ENCODE data around the gene RARG. TPM values are rescaled to one million over a fixed set of nuclear protein-coding genes. Genes with fewer than 3 reads are reported as not detected.

The RARG gene
- total RNA-seq, 1 donor from 2014 or later: 6.1 TPM

- Histone ChIP-seq H3K4me3 (ENCODE audit: low read depth, low read length) (no peak overlapping the region), H3K27me3 (ENCODE audit: control insufficient read depth, insufficient read depth, low read length) (peaks cover 3% of the 10 kb centered on the region), H3K36me3 (ENCODE audit: control insufficient read depth, insufficient read depth, low read length) (no peaks in the 10 kb centered on the region)
- no peak for TF ChIP-seq CTCF (IDR thresholded peaks at IDR 0.05; ENCODE audit: insufficient read depth, low read length, poor library complexity, severe bottlenecking)
- DNase-seq (ENCODE audit: low read depth): no peak
Measured at GRCh38 chr12:53196486-53196885, 35.5 kb downstream of the RARG start.

DNA sequence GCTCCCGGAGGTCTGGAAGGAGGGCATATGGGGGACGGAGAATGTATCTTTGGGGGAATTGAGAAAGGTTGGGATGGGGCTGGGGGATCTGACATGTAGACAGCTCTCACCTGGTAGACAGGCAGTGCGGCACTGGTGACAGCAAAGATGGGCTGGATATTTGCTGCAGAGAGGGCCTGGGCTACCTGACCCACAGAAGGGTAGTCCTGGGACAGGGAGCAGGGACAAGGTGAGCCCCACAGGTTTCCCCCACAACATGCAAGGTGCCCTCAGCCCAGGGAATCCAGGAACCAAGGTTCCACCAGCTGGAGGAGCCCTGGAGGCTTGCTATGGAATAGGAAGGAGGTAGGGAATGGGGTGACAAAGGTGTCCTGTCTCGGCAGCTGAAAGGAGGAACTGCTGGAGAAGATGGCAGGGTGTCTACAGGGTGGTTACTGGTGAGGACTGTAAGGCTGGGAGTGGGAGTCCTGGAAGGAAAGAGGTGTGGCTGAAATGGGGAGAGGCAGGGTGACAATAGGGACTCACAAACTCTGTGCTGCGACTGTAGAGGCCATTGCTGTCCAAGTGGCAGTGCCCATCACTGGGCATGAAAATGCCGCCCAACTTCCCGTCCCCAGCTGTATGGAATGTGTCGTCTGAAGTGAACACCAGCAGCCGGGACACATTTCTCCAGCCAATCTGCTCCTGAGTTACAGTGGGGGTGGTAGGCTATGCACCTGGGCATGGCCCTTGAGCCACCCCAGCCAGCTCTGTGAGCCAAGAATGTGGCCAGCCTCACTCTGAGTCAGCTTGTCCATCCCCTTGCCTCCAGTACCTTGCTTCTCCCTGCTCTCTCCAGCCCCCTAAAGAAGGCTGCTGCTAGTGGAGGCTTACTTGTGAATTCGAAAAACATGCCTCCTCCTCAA is 36.2 kb downstream of the RARG start:
- no peak for DNase-seq (ENCODE audit: low read depth)
- TF ChIP-seq CTCF (IDR thresholded peaks at IDR 0.05; ENCODE audit: insufficient read depth, low read length, poor library complexity, severe bottlenecking): no peak
- Histone ChIP-seq H3K27me3 (ENCODE audit: control insufficient read depth, insufficient read depth, low read length) (peaks cover 3% of the 10 kb centered on the region), H3K36me3 (ENCODE audit: control insufficient read depth, insufficient read depth, low read length) (peaks cover 1% of the 10 kb centered on the region), H3K4me3 (ENCODE audit: low read depth, low read length) (no peak overlapping the region)

GRCh38 chr12:53194973-53195372 is 37.0 kb downstream of the RARG start:
- TF ChIP-seq CTCF (IDR thresholded peaks at IDR 0.05; ENCODE audit: insufficient read depth, low read length, poor library complexity, severe bottlenecking): no peak
- Histone ChIP-seq H3K4me3 (ENCODE audit: low read depth, low read length) (no peak overlapping the region), H3K36me3 (ENCODE audit: control insufficient read depth, insufficient read depth, low read length) (peaks cover 1% of the 10 kb centered on the region), H3K27me3 (ENCODE audit: control insufficient read depth, insufficient read depth, low read length) (peaks cover 3% of the 10 kb centered on the region)
- DNase-seq (ENCODE audit: low read depth): no peak

DNA sequence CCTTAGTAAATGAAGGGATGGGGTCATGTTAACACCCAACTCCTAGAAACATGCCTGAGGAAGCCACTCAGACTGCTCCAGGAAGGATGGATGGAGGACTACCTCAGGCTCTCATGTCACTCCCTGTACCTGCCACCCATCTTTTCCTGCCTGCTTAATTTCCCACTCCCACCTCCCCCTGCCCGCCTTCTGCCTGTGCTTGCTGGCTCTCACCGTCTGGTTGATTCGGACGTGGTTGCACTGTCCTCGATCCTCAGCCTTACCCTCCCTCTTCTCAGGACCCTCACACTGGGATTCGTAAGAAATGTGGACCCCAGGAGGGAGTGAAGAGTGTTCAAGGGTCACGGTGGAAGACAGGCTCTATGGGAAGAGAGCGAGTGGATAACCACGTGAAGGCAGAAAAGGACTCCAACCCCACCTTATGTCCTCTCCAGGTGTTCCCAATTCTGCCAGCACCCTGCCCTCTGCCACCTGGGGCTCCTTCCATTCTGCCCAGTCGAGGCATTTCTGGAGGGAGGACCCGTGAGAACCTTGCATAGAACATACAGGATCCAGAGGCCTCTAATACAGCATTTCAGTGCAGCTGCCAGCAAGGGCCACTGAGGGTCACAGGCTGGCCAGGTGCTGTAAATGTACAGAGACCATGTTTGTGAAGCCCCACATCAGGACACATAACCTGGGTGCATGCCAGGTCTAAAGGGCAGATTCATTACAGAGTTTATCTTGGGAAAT is 37.9 kb downstream of the RARG start:
- Histone ChIP-seq H3K36me3 (ENCODE audit: control insufficient read depth, insufficient read depth, low read length) (peaks cover 1% of the 10 kb centered on the region), H3K4me3 (ENCODE audit: low read depth, low read length) (no peak overlapping the region), H3K27me3 (ENCODE audit: control insufficient read depth, insufficient read depth, low read length) (peaks cover 3% of the 10 kb centered on the region)
- no peak for TF ChIP-seq CTCF (IDR thresholded peaks at IDR 0.05; ENCODE audit: insufficient read depth, low read length, poor library complexity, severe bottlenecking)
- no peak for DNase-seq (ENCODE audit: low read depth)

- TF ChIP-seq CTCF (IDR thresholded peaks at IDR 0.05; ENCODE audit: insufficient read depth, low read length, poor library complexity, severe bottlenecking): no peak
- Histone ChIP-seq H3K27me3 (ENCODE audit: control insufficient read depth, insufficient read depth, low read length) (no peaks in the 10 kb centered on the region), H3K36me3 (ENCODE audit: control insufficient read depth, insufficient read depth, low read length) (peaks cover 1% of the 10 kb centered on the region), H3K4me3 (ENCODE audit: low read depth, low read length) (no peak overlapping the region)
- DNase-seq (ENCODE audit: low read depth): no peak
Measured at GRCh38 chr12:53193040-53193439, 39.0 kb downstream of the RARG start.

Measured in kidney epithelial cell (primary cell).